ENCODE measurements around the gene PANX3. TPM values are rescaled to one million over a fixed set of nuclear protein-coding genes. Genes with fewer than 3 reads are reported as not detected.

Gene PANX3
- total and polyA plus RNA-seq, 10 of the 15 experiments (the other 5 are each of a cell fraction or from before 2014, with no cell fraction given) = not detected

- CTCF ChIA-PET = interaction anchor here (1.1 to 3.1 kb wide), 11 partner anchors 11 to 254 kb away, joined by 3 to 14 read pairs (median 5); no protein-coding TSS in a partner anchor
- H3K36me3 ChIP-seq (ENCODE audit: control insufficient read depth in 2 of 2, insufficient read depth in 2 of 2, low read length in 1 of 2) = peaks cover 2 to 15% of the 10 kb centered on the region in 2 experiments; a peak in 3 of 4 replicates
- intact Hi-C loops (cut with micrococcal nuclease; ENCODE audit: unreplicated experiment) (no loop called here), in situ Hi-C loops (cut with MboI) (no loop called here)
- H3K4me1 ChIP-seq (ENCODE audit: control insufficient read depth, insufficient read depth, low read length) = no peaks in the 10 kb centered on the region
- peak within 1 kb of the TSS; percentile 98 for H2AFZ ChIP-seq (ENCODE audit: control insufficient read depth, low read depth, low read length)
- RAD21 ChIA-PET (ENCODE audit: unreplicated experiment) = no interaction called here
- peaks cover 21% of the 10 kb centered on the region for H3K79me2 ChIP-seq (ENCODE audit: control insufficient read depth, insufficient read depth, low read length)
- H3K4me3 ChIP-seq = peak within 1 kb of the TSS; percentile 95
- H3K27me3 ChIP-seq (replicated peaks in 1 of 2; ENCODE audit: control insufficient read depth in 2 of 2, insufficient read depth in 2 of 2, low read length in 1 of 2) = peaks cover 0 to 2% of the 10 kb centered on the region in 2 experiments; a peak in 1 of 4 replicates
- FAIRE-seq = peak; percentile 83
- H3K9ac ChIP-seq (ENCODE audit: control insufficient read depth, insufficient read depth, low read length) = peak within 1 kb of the TSS; percentile 85
- DNase-seq (ENCODE audit: low read depth, low spot score) = peak; percentile 50
- peak; percentile 96 for ATAC-seq
- H4K20me1 ChIP-seq (ENCODE audit: control insufficient read depth, insufficient read depth) = no peaks in the 10 kb centered on the region
- under 1% methylated on average over 57 of the region's 57 CpGs for WGBS (ENCODE audit: insufficient coverage, insufficient replicate concordance, low lambda C conversion rate, missing lambda C conversion rate)
- POLR2A ChIA-PET = interaction anchor here (0.5 to 1.0 kb wide), 5 partner anchors 51 to 180 kb away, joined by 3 to 5 read pairs (median 3); partner anchors contain the start of genes MSANTD2 and SPA17
- H3K4me2 ChIP-seq (ENCODE audit: control insufficient read depth, insufficient read depth) = peak within 1 kb of the TSS; percentile 99
- BruUV-seq (replicated peaks) = TSS peak; percentile 76
- peak within 1 kb of the TSS; percentile 60 for H3K27ac ChIP-seq (ENCODE audit: control insufficient read depth, insufficient read depth)
- no peaks in the 10 kb centered on the region for H3K9me3 ChIP-seq (replicated peaks; ENCODE audit: control insufficient read depth, insufficient read depth, low read length)
- SMC1A ChIA-PET (ENCODE audit: uncharacterized antibody, unreplicated experiment) = interaction anchor here (0.9 to 1.5 kb wide), 5 partner anchors 15 to 139 kb away, joined by 3 to 5 read pairs (median 4); no protein-coding TSS in a partner anchor
- TF ChIP-seq SMAD5 (IDR thresholded peaks at IDR 0.05; ENCODE audit: low read depth) = peak; percentile 90
- peak; percentile 95 for TF ChIP-seq TAF1 (IDR thresholded peaks at IDR 0.05; ENCODE audit: borderline replicate concordance, low read depth, low read length)
- TF ChIP-seq ZNF687 (IDR thresholded peaks at IDR 0.05) = peak; percentile 62; the same call in 1 of the 2 replicates
- TF ChIP-seq POLR2AphosphoS5 (IDR thresholded peaks at IDR 0.05; ENCODE audit: low read length) = peak; percentile 93
- no peak for TF ChIP-seq RBBP5 (conservative IDR thresholded peaks at IDR 0.05)
- no peak for TF ChIP-seq CHD4 (IDR thresholded peaks at IDR 0.05)
- peak; percentile 36; the same call in 1 of the 2 replicates for TF ChIP-seq ATF7 (IDR thresholded peaks at IDR 0.05; ENCODE audit: low read depth)
- peak; percentile 53 for TF ChIP-seq IKZF2 (IDR thresholded peaks at IDR 0.05)
- TF ChIP-seq E2F8 (IDR thresholded peaks at IDR 0.05; ENCODE audit: low read depth, partially characterized antibody) = peak; percentile 62
- no peak for TF ChIP-seq MYB (IDR thresholded peaks at IDR 0.05; ENCODE audit: borderline replicate concordance, low read depth, low read length)
- TF ChIP-seq HCFC1 (IDR thresholded peaks at IDR 0.05; ENCODE audit: low read length) = 0 out of 2 replicates have a peak, but pooled peaks have one; percentile 33
- TF ChIP-seq MEF2B (IDR thresholded peaks at IDR 0.05; ENCODE audit: partially characterized antibody, poor library complexity, severe bottlenecking) = peak; percentile 27
- no peak for TF ChIP-seq PAX8 (IDR thresholded peaks at IDR 0.05)
- peak; percentile 79 for TF ChIP-seq POLR2AphosphoS2 (IDR thresholded peaks at IDR 0.05; ENCODE audit: low read depth, low read length)
- 0 out of 2 replicates have a peak, but pooled peaks have one; percentile 36 for TF ChIP-seq TCF3 (IDR thresholded peaks at IDR 0.05; ENCODE audit: borderline replicate concordance, insufficient read depth, low read depth, low read length)
These were observed 11.6 kb downstream of the PANX3 start, which contains the start of gene TBRG1 for GRCh38 chr11:124622531-124623451. TBRG1 (plus strand) TSS chr11:124622864; CDS start chr11:124623084, 220 bp downstream.

Measured in GM12878 (cell line).